H9 (cell line): Measurements from ENCODE around the gene KCNH1. TPM values are rescaled to one million over a fixed set of nuclear protein-coding genes. Genes with fewer than 3 reads are reported as not detected.

Experiments used
- DNase-seq: peaks from one replicate; pipeline ENCODE4 v3.0.0-alpha.2; 2017
- H2AFZ ChIP-seq: one replicate; pipeline ENCODE4 v1.6.1; 2013; ENCODE audit warnings: mild to moderate bottlenecking, low read length, control low read depth, moderate library complexity
- H2AK5ac ChIP-seq: 2 replicates; pipeline ENCODE4 v1.6.1; 2013; ENCODE audit warnings: low read length, control low read depth, mixed read lengths; ENCODE audit not compliant: insufficient read length
- H2BK120ac ChIP-seq: one replicate; pipeline ENCODE4 v1.6.1; 2013; ENCODE audit warnings: low read depth, mild to moderate bottlenecking, low read length, control low read depth, inconsistent platforms; ENCODE audit not compliant: poor library complexity, severe bottlenecking
- H2BK12ac ChIP-seq: 2 replicates; pipeline ENCODE4 v1.6.1; 2013; ENCODE audit warnings: low read length, control low read depth, mixed read lengths, low read depth; ENCODE audit not compliant: insufficient read length
- H2BK15ac ChIP-seq: 2 replicates; pipeline ENCODE4 v1.6.1; 2013; ENCODE audit warnings: low read depth, low read length, control low read depth
- H2BK20ac ChIP-seq: one replicate; pipeline ENCODE4 v1.6.1; 2013; ENCODE audit warnings: low read depth, mild to moderate bottlenecking, low read length, control low read depth, inconsistent platforms; ENCODE audit not compliant: poor library complexity, severe bottlenecking
- H2BK5ac ChIP-seq: 2 replicates; pipeline ENCODE4 v1.6.1; 2013; ENCODE audit warnings: low read length, control low read depth, mixed read lengths; ENCODE audit not compliant: insufficient read length
- H3K14ac ChIP-seq: 2 replicates; pipeline ENCODE4 v1.6.1; 2013; ENCODE audit warnings: low read length, control low read depth; ENCODE audit not compliant: insufficient read depth
- H3K18ac ChIP-seq: 2 replicates; pipeline ENCODE4 v1.6.1; 2013; ENCODE audit warnings: low read depth, mild to moderate bottlenecking, mixed read lengths, low read length, control low read depth; ENCODE audit not compliant: insufficient read length
- H3K23ac ChIP-seq: 2 replicates; pipeline ENCODE4 v1.6.1; 2013; ENCODE audit warnings: low read length, control low read depth, mixed read lengths, low read depth; ENCODE audit not compliant: insufficient read length
- H3K23me2 ChIP-seq: 2 replicates; pipeline ENCODE4 v1.6.1; 2013; ENCODE audit warnings: low read depth, mild to moderate bottlenecking, mixed read lengths, low read length, control low read depth; ENCODE audit not compliant: insufficient read length, poor library complexity, severe bottlenecking
- H3K27ac ChIP-seq: 2 replicates; pipeline ENCODE4 v1.5.1; 2013; ENCODE audit warnings: low read length, control low read depth, mixed read lengths, low read depth; ENCODE audit not compliant: insufficient read length
- H3K27me3 ChIP-seq: 2 replicates; pipeline ENCODE4 v1.6.1; 2013; ENCODE audit warnings: low read length, control low read depth, inconsistent platforms; ENCODE audit not compliant: insufficient read depth
- H3K4ac ChIP-seq: 2 replicates; pipeline ENCODE4 v1.6.1; 2013; ENCODE audit warnings: low read depth, mild to moderate bottlenecking, control low read depth, inconsistent platforms, low read length, moderate library complexity
- H3K4me1 ChIP-seq: 2 replicates; pipeline ENCODE4 v1.6.1; 2013; ENCODE audit warnings: low read length, control low read depth, inconsistent platforms; ENCODE audit not compliant: insufficient read depth
- H3K4me2 ChIP-seq: 2 replicates; pipeline ENCODE4 v1.6.1; 2013; ENCODE audit warnings: low read length, control low read depth, mixed read lengths; ENCODE audit not compliant: insufficient read length, insufficient read depth
- H3K56ac ChIP-seq: 2 replicates; pipeline ENCODE4 v1.6.1; 2013; ENCODE audit warnings: low read depth, mild to moderate bottlenecking, mixed read lengths, low read length, control low read depth; ENCODE audit not compliant: insufficient read length
- H3K79me1 ChIP-seq: 2 replicates; pipeline ENCODE4 v1.6.1; 2013; ENCODE audit warnings: low read depth, mild to moderate bottlenecking, moderate library complexity, low read length, control low read depth, inconsistent platforms; ENCODE audit not compliant: insufficient read depth, poor library complexity, severe bottlenecking
- H3K79me2 ChIP-seq: 2 replicates; pipeline ENCODE4 v1.6.1; 2013; ENCODE audit warnings: low read length, control low read depth, inconsistent platforms; ENCODE audit not compliant: insufficient read depth
- H3K9ac ChIP-seq: 2 replicates; pipeline ENCODE4 v1.6.1; 2013; ENCODE audit warnings: low read length, control low read depth, mixed read lengths; ENCODE audit not compliant: insufficient read length; ENCODE audit errors: extremely low read depth
- H3K9me3 ChIP-seq: one replicate; pipeline ENCODE4 v1.6.1; 2013; ENCODE audit warnings: low read depth, low read length, inconsistent platforms; ENCODE audit not compliant: control insufficient read depth
- H3T11ph ChIP-seq: one replicate; pipeline ENCODE4 v1.6.1; 2013; ENCODE audit warnings: mild to moderate bottlenecking, low read length, control low read depth, inconsistent platforms
- H4K20me1 ChIP-seq: one replicate; pipeline ENCODE4 v1.6.1; 2013; ENCODE audit not compliant: control insufficient read depth, insufficient read length, insufficient read depth
- H4K5ac ChIP-seq: 2 replicates; pipeline ENCODE4 v1.6.1; 2013; ENCODE audit warnings: low read depth, mild to moderate bottlenecking, mixed read lengths, low read length, control low read depth; ENCODE audit not compliant: insufficient read length
- H4K8ac ChIP-seq: replicated peaks from 2 replicates; pipeline ENCODE4 v1.6.1; 2013; ENCODE audit warnings: low read length, control low read depth, mixed read lengths, low read depth; ENCODE audit not compliant: insufficient read length
- H4K91ac ChIP-seq: 2 replicates; pipeline ENCODE4 v1.6.1; 2013; ENCODE audit warnings: low read depth, mild to moderate bottlenecking, moderate library complexity, mixed read lengths, low read length, control low read depth; ENCODE audit not compliant: insufficient read length
- H3K27ac Mint-ChIP-seq, 3 experiments: 2 replicates in 2 of 3; 3 replicates in 1 of 3; pipeline ENCODE4 v1.8.0; 2020 to 2021; ENCODE audit warnings: mixed read lengths in 3 of 3, mild to moderate bottlenecking in 1 of 3, moderate library complexity in 1 of 3
- H3K27me3 Mint-ChIP-seq: 2 replicates; pipeline ENCODE4 v1.8.0; 2021; ENCODE audit warnings: low read depth, mild to moderate bottlenecking, moderate library complexity, mixed read lengths
- H3K36me3 Mint-ChIP-seq, 3 experiments: 2 replicates in 2 of 3; 3 replicates in 1 of 3; pipeline ENCODE4 v1.8.0; 2020 to 2021; ENCODE audit warnings: low read depth in 3 of 3, mixed read lengths in 3 of 3; ENCODE audit not compliant: insufficient read depth in 1 of 3
- H3K4me1 Mint-ChIP-seq, 2 experiments: 2 replicates each; pipeline ENCODE4 v1.8.0; 2020; ENCODE audit warnings: mixed read lengths in 2 of 2
- H3K4me3 Mint-ChIP-seq, 2 experiments: 2 replicates in 1 of 2; 3 replicates in 1 of 2; pipeline ENCODE4 v1.8.0; 2020 to 2021; ENCODE audit warnings: mild to moderate bottlenecking in 2 of 2, mixed read lengths in 2 of 2, moderate library complexity in 1 of 2
- H3K9me3 Mint-ChIP-seq, 2 experiments: 2 replicates in 1 of 2; 3 replicates in 1 of 2; pipeline ENCODE4 v1.8.0; 2020; ENCODE audit warnings: mild to moderate bottlenecking in 2 of 2, mixed read lengths in 2 of 2, moderate library complexity in 1 of 2
- CTCF ChIP-seq: fragments of 200-600 bp; sonication (generic); conservative IDR thresholded peaks from 3 replicates; pipeline ENCODE4 v1.8.0; 2021; ENCODE audit warnings: antibody characterized with exemption, mild to moderate bottlenecking
- WGBS: extraction: QIAGEN DNeasy Blood & Tissue Kit; methylation state at CpG from one replicate; pipeline ENCODE4 v1.1.7; 2013; ENCODE audit warnings: missing lambda C conversion rate, low lambda C conversion rate, mixed read lengths; ENCODE audit not compliant: insufficient read length; ENCODE audit errors: extremely low coverage; 5-methylcytosine and 5-hydroxymethylcytosine counted together
- total RNA-seq: library from RNA; stranded (reverse); gene quantifications from 2 replicates; pipeline ENCODE4 v1.2.1, GENCODE V29; 2021

The KCNH1 gene
- total RNA-seq, 1 experiment from 2014 or later = 0.11 TPM

- no peak overlapping the region for H3K56ac ChIP-seq
- H3K27me3 ChIP-seq = no peaks in the 10 kb centered on the region
- H4K8ac ChIP-seq = no peak overlapping the region
- Mint-ChIP-seq H3K9me3 (no peaks in the 10 kb centered on the region), H3K27ac (peak overlapping the region in 1 of 3 experiments; percentile 30; a peak in 2 of 7 replicates), H3K27me3 (peaks cover 2% of the 10 kb centered on the region; the same call in 1 of the 2 replicates), H3K4me1 (no peaks in the 10 kb centered on the region), H3K4me3 (no peak overlapping the region), H3K36me3 (no peaks in the 10 kb centered on the region)
- no peak overlapping the region for H2BK12ac ChIP-seq
- H4K20me1 ChIP-seq = no peaks in the 10 kb centered on the region
- no peak overlapping the region for H2BK15ac ChIP-seq
- no peak overlapping the region for H3K4me2 ChIP-seq
- H3K14ac ChIP-seq = no peak overlapping the region
- H2BK20ac ChIP-seq = no peak overlapping the region
- no peak overlapping the region for H2BK5ac ChIP-seq
- DNase-seq = no peak
- no peak overlapping the region for H3K9ac ChIP-seq
- no peak overlapping the region for H3K23ac ChIP-seq
- H3K18ac ChIP-seq = no peak overlapping the region
- no peak overlapping the region for H4K5ac ChIP-seq
- no peak overlapping the region for H3K4ac ChIP-seq
- no peak overlapping the region for H4K91ac ChIP-seq
- H3K27ac ChIP-seq = no peak overlapping the region
- no peak overlapping the region for H2BK120ac ChIP-seq
- no peaks in the 10 kb centered on the region for H3K79me1 ChIP-seq
- no peaks in the 10 kb centered on the region for H3K9me3 ChIP-seq
- no peaks in the 10 kb centered on the region for H3K79me2 ChIP-seq
- no peaks in the 10 kb centered on the region for H3K4me1 ChIP-seq
- H3T11ph ChIP-seq = no peak overlapping the region
- H2AK5ac ChIP-seq = no peak overlapping the region
- H3K23me2 ChIP-seq = no peaks in the 10 kb centered on the region
- H2AFZ ChIP-seq = no peak overlapping the region
- no peak for TF ChIP-seq CTCF
- no CpG with 5 or more reads among the region's 3 CpGs for WGBS
These were observed 385.2 kb downstream of the KCNH1 start for GRCh38 chr1:210748796-210749195.
